NB4 (cell line): ENCODE results near the gene SLC12A4.

ENCODE experiments used
- DNase-seq: peaks from one replicate; pipeline ENCODE4 v3.0.0; 2010; ENCODE audit warnings: low read depth
- H3K4me3 ChIP-seq: one replicate; pipeline ENCODE4 v1.5.1; 2011; ENCODE audit warnings: mild to moderate bottlenecking, low read depth, low read length, moderate library complexity
- MYC ChIP-seq: IDR thresholded peaks from 2 replicates; pipeline ENCODE4 v1.6.1; 2011; ENCODE audit warnings: low read depth, low read length
- POLR2A ChIP-seq: IDR thresholded peaks from 2 replicates; pipeline ENCODE4 v1.6.1; 2011; ENCODE audit warnings: mild to moderate bottlenecking; ENCODE audit not compliant: insufficient read length; ENCODE audit errors: extremely low read depth
- TF ChIP-seq, protein P1 (sequence below): IDR thresholded peaks from one replicate; pipeline ENCODE4 v1.5.1; 2012; ENCODE audit warnings: low read depth, low read length
- TF ChIP-seq, protein P2 (sequence below): IDR thresholded peaks from 2 replicates; pipeline ENCODE4 v1.6.1; 2011; ENCODE audit warnings: low read depth, low read length

SLC12A4 gene

DNA sequence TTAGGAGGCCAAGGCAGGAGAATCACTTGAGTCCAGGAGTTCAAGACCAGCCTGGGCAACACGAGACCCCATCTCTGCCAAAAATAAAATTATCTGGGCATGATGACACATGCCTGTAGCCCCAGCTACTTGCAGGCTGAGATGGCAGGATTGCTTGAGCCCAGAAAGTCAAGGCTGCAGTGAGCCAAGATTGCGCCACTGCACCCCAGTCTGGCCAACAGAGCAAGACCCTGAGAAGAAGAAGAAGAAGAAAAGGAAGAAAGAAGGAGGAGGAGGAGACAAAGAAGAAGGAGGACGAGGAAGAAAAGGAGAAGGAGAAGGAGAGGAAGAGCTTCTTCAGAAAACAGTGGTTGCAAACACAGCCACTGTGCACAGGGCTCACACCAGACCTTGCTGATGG lies 20.2 kb upstream of the SLC12A4 start:
- DNase-seq = no peak
- H3K4me3 ChIP-seq = no peak overlapping the region
- TF ChIP-seq, protein P1, sequence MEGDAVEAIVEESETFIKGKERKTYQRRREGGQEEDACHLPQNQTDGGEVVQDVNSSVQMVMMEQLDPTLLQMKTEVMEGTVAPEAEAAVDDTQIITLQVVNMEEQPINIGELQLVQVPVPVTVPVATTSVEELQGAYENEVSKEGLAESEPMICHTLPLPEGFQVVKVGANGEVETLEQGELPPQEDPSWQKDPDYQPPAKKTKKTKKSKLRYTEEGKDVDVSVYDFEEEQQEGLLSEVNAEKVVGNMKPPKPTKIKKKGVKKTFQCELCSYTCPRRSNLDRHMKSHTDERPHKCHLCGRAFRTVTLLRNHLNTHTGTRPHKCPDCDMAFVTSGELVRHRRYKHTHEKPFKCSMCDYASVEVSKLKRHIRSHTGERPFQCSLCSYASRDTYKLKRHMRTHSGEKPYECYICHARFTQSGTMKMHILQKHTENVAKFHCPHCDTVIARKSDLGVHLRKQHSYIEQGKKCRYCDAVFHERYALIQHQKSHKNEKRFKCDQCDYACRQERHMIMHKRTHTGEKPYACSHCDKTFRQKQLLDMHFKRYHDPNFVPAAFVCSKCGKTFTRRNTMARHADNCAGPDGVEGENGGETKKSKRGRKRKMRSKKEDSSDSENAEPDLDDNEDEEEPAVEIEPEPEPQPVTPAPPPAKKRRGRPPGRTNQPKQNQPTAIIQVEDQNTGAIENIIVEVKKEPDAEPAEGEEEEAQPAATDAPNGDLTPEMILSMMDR = no peak
- TF ChIP-seq POLR2A = no peak
- TF ChIP-seq, protein P2, sequence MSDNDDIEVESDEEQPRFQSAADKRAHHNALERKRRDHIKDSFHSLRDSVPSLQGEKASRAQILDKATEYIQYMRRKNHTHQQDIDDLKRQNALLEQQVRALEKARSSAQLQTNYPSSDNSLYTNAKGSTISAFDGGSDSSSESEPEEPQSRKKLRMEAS = no peak
- no peak for TF ChIP-seq MYC

DNA sequence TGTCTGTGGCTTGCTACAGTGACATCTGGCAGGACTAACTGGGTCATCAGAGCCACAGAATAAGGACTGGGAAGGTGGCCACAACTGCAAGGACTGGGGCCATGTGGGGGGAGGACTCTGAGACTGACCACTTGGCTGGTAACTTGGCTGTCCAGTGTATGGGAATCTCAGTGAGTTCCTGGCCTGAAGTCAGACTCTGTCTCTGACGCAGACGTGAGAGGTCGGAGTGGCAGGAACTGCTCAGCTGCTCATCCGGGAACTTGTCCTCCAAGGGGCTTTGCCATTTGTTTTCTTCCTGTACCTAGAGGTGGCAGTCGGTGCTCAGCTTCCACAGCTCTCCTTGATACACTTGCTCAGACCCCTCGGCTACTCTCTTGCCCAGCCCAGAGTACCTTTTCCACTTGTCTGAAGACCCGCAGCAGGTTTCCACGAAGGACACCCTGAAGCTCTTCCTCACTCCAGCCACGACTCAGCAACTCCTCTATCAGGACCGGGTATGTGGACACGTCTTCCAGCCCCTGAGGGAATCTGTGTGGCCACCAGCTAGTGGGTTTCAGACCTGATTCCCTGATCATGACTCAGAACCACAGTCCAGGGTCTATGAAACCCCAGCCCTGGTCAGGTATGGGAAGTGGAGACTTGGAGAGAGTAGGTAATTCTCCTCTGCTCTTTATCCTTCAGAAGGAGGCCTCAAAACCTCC lies 19.2 kb upstream of the SLC12A4 start:
- TF ChIP-seq, protein P2 = no peak
- TF ChIP-seq, protein P1 = no peak
- no peak for TF ChIP-seq MYC
- no peak for TF ChIP-seq POLR2A
- no peak overlapping the region for H3K4me3 ChIP-seq
- DNase-seq = no peak

DNA sequence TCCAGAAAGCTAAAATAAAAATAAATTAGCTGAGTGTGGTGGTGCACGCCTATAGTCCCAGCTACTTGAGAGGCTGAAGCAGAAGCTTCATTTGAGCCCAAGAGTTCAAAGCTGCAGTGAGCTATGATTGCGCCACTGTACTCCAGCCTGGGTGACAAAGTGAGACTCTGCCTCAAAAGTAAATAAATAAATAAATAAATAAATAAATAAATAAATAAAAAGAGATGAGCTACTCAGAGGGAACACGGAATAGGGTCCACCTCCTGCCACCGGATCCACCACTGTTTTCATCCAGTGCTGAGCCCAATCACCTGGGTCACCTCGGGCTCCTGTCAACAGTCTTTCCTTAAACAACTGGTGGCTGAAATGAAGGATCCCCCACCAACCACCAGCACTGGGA lies 18.5 kb upstream of the SLC12A4 start:
- H3K4me3 ChIP-seq = no peak overlapping the region
- no peak for DNase-seq
- TF ChIP-seq, protein P1 = no peak
- TF ChIP-seq POLR2A (no peak), MYC (no peak)
- TF ChIP-seq, protein P2 = no peak

- H3K4me3 ChIP-seq = no peak overlapping the region
- TF ChIP-seq, protein P2 = no peak
- TF ChIP-seq MYC (no peak), POLR2A (no peak)
- TF ChIP-seq, protein P1 = no peak
- DNase-seq = no peak
Observed at GRCh38 chr16:67982011-67982696, 13.7 kb upstream of the SLC12A4 start.

DNA sequence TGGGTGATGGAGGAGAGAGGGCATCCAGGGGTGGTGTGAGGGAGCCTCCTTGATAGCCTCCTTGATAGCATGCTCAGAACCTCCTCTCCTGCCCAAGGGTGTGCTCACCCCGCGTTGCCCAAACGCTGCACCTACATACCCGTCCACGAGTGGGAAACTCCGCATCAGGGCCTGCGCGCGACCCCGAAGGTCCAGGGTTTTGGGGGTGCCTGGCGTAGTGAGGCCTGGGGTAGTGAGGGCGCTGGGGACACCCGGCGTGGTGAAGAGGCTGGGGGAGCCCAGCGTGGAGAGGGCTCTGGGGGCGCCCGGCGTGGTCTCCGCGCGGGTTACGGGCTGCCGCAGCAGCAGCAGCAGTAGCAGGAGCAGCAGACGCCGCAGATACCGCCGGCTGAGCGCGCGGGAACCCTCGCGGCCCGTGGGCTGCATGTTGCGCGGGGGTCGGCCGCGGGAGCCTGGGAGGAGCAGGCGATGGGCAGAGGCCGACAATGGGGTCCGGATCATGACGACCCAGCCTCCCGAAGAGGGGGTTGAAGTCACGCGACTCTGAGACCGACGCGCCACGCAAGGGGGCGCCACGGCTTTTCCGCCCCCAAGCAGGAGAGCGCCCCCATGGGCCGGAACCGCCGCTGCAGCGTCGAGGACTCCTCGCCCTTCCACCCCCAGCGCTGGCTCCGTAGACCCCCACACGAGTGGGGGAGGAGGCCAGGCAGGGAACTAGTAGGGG lies 11.7 kb upstream of the SLC12A4 start, which contains the start of gene DPEP3:
TSS of gene DPEP3 (minus strand) at position 545 of the 724 bp plus-strand sequence. CDS start at position 426, 119 bp downstream.
- no peak for DNase-seq
- TF ChIP-seq POLR2A (no peak), MYC (no peak)
- TF ChIP-seq, protein P2 = no peak
- TF ChIP-seq, protein P1 = peak; percentile 4
- no peak within 1 kb of the TSS for H3K4me3 ChIP-seq
